ENCODE results near the gene HBA2. TPM values are rescaled to one million over a fixed set of nuclear protein-coding genes. Genes with fewer than 3 reads are reported as not detected.

The HBA2 gene
- total and polyA plus RNA-seq, 9 of the 15 experiments (the other 6 are each of a cell fraction or from before 2014, with no cell fraction given): 40.4 to 853 (median 286) TPM

- no peaks in the 10 kb centered on the region for H3K79me2 ChIP-seq (ENCODE audit: control insufficient read depth, insufficient read depth, low read length)
- BruUV-seq (replicated peaks): no TSS peak
- DNase-seq (ENCODE audit: extremely low read depth in 1 of 4, low spot score in 3 of 4) (no peak), FAIRE-seq (no peak), ATAC-seq (no peak)
- no peaks in the 10 kb centered on the region for H3K36me3 ChIP-seq (ENCODE audit: control insufficient read depth, insufficient read depth, low read length)
- no peaks in the 10 kb centered on the region for H3K9me3 ChIP-seq (replicated peaks; ENCODE audit: control insufficient read depth, insufficient read depth, low read depth, low read length)
- in situ Hi-C loops (cut with MboI) (no loop called here), intact Hi-C loops (cut with micrococcal nuclease) (no loop called here)
- peaks cover 10 to 69% of the 10 kb centered on the region in 2 experiments; a peak in 4 of 5 replicates for H3K4me1 ChIP-seq (replicated peaks in 1 of 2; ENCODE audit: control insufficient read depth in 2 of 2, insufficient read depth in 2 of 2, low read length in 2 of 2)
- H3K9me1 ChIP-seq (ENCODE audit: control insufficient read depth, insufficient read depth, low read length): no peaks in the 10 kb centered on the region
- WGBS (ENCODE audit: insufficient coverage, low coverage, missing lambda C conversion rate): 95% methylated on average over 45 of the region's 75 CpGs
- CTCF ChIA-PET (ENCODE audit: low intra/inter-chr PET ratio): no interaction called here
- no peaks in the 10 kb centered on the region for H3K27me3 ChIP-seq (ENCODE audit: control insufficient read depth in 2 of 2, insufficient read depth in 2 of 2, low read length in 2 of 2)
- no peaks in the 10 kb centered on the region for H4K20me1 ChIP-seq (replicated peaks; ENCODE audit: control insufficient read depth, insufficient read depth, low read length)
- H2AFZ ChIP-seq (ENCODE audit: low read depth, low read length): peak within 1 kb of the TSS; percentile 74; the same call in 1 of the 2 replicates
- peak within 1 kb of the TSS; percentile 35 for H3K4me3 ChIP-seq
- H3K4me2 ChIP-seq (ENCODE audit: insufficient read depth, low read length): peak within 1 kb of the TSS; percentile 70
- POLR2A ChIA-PET: no interaction called here
- H3K27ac ChIP-seq (ENCODE audit: extremely low read depth, low read depth, low read length): peak within 1 kb of the TSS; percentile 66; the same call in 2 of the 3 replicates
- peak within 1 kb of the TSS; percentile 59 to 89; a peak in 3 of 4 replicates for H3K9ac ChIP-seq (ENCODE audit: insufficient read depth in 1 of 2, low read depth in 2 of 2, low read length in 2 of 2)
- no peak for TF ChIP-seq RBM25 (IDR thresholded peaks at IDR 0.05; ENCODE audit: low read depth, low read length, severe bottlenecking)
- TF ChIP-seq ZFX (CRISPR knock-in tag; IDR thresholded peaks at IDR 0.05): no peak
- TF ChIP-seq BRF1 (IDR thresholded peaks at IDR 0.05; ENCODE audit: borderline replicate concordance, extremely low read depth, insufficient read length): no peak
- no peak for TF ChIP-seq HNRNPK (IDR thresholded peaks at IDR 0.05; ENCODE audit: low read depth, low read length, poor library complexity, severe bottlenecking)
- no peak for TF ChIP-seq ZNF324 (CRISPR knock-in tag; IDR thresholded peaks at IDR 0.05)
Measured at GRCh38 chr16:165539-166374, 6.9 kb upstream of the HBA2 start, which contains the start of gene HBM. Gene HBM (plus strand): TSS chr16:165978. CDS start chr16:165998, 20 bp downstream.
